H1 (cell line): ENCODE results near the gene MPPE1.

Experiments used
- ATF3 ChIP-seq: IDR thresholded peaks from 2 replicates; pipeline ENCODE4 v1.6.1; 2011; ENCODE audit warnings: low read depth, mild to moderate bottlenecking, low read length; ENCODE audit not compliant: insufficient read depth
- CHD2 ChIP-seq: IDR thresholded peaks from 2 replicates; pipeline ENCODE4 v1.6.1; 2012; ENCODE audit warnings: low read length, improper control_type of control experiment
- CREB1 ChIP-seq: IDR thresholded peaks from 2 replicates; pipeline ENCODE4 v1.6.1; 2012; ENCODE audit warnings: inconsistent platforms
- EGR1 ChIP-seq: IDR thresholded peaks from 2 replicates; pipeline ENCODE4 v1.6.1; 2011; ENCODE audit warnings: low read depth, low read length, borderline replicate concordance
- EP300 ChIP-seq, 2 experiments: IDR thresholded peaks; 1 replicate in 1 of 2; 2 replicates in 1 of 2; pipeline ENCODE4 v1.6.1; 2011 to 2012; ENCODE audit warnings: low read depth in 2 of 2, low read length in 2 of 2, mild to moderate bottlenecking in 2 of 2, borderline replicate concordance in 1 of 2, inconsistent platforms in 1 of 2, moderate library complexity in 1 of 2
- JUND ChIP-seq: IDR thresholded peaks from 2 replicates; pipeline ENCODE4 v1.6.1; 2011; ENCODE audit warnings: mild to moderate bottlenecking, improper control_type of control experiment, low read length
- POLR2A ChIP-seq, 2 experiments: IDR thresholded peaks; 1 replicate in 1 of 2; 2 replicates in 1 of 2; pipeline ENCODE4 v1.6.1; 2011; ENCODE audit warnings: low read depth in 2 of 2, low read length in 2 of 2, mild to moderate bottlenecking in 2 of 2; ENCODE audit errors: control extremely low read depth in 1 of 2
- POLR2AphosphoS5 ChIP-seq: IDR thresholded peaks from 2 replicates; pipeline ENCODE4 v1.6.1; 2011; ENCODE audit warnings: low read depth, low read length
- RAD21 ChIP-seq, 2 experiments: IDR thresholded peaks in 1 of 2; conservative IDR thresholded peaks in 1 of 2; 2 replicates each; pipeline ENCODE4 v1.6.1; 2011; ENCODE audit warnings: low read depth in 2 of 2, low read length in 2 of 2, improper control_type of control experiment in 1 of 2, inconsistent platforms in 1 of 2, mild to moderate bottlenecking in 1 of 2, moderate library complexity in 1 of 2
- RNF2 ChIP-seq: fragments of 200-900, 300-1000 bp; sonication (generic); IDR thresholded peaks from 2 replicates; pipeline ENCODE4 v1.7.1; 2016; ENCODE audit warnings: borderline replicate concordance, low read depth, mild to moderate bottlenecking, antibody characterized with exemption, low read length; ENCODE audit not compliant: poor library complexity, severe bottlenecking; ENCODE audit errors: missing control alignments
- USF2 ChIP-seq: IDR thresholded peaks from 2 replicates; pipeline ENCODE4 v1.6.1; 2011; ENCODE audit warnings: low read length, improper control_type of control experiment
- ZNF274 ChIP-seq: IDR thresholded peaks from 2 replicates; pipeline ENCODE4 v1.7.0; 2012; ENCODE audit warnings: low read length, borderline replicate concordance; ENCODE audit errors: extremely low read depth
- TF ChIP-seq, protein P1 (sequence below), 3 experiments: IDR thresholded peaks; 1 replicate in 2 of 3; 2 replicates in 1 of 3; pipeline versions ENCODE4 v1.5.1 to v1.6.1; 2011; ENCODE audit warnings: low read length in 3 of 3, mild to moderate bottlenecking in 3 of 3, inconsistent platforms in 2 of 3, low read depth in 1 of 3, moderate library complexity in 1 of 3; ENCODE audit not compliant: insufficient read depth in 1 of 3; ENCODE audit errors: control extremely low read depth in 1 of 3

DNA sequence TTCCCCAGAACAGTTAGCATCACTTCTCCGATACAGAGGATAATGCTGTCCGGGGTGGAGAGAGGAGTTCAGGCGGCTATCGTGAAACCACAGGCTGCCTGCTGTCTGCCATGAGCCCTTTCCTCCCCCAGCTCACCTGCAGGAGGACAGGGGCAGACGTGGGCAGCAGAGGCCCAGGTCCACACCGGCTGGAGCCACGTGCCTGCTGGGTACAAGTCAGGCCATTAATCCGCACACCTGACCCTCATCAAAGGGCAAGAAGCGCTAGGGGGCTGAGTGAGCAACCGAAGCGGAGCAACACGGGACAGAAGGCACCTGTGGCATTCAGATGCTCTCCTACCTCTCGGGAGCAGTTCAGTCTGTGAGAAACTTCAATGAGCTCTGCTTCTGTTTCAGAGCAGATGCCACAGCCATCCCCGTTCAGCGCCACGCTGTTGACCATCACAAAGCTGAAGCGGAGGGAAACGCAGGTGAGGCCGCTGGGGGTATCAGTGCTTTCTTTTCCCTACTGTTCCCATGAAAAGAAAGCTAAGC lies 21.5 kb downstream of the MPPE1 start:
- TF ChIP-seq ZNF274: no peak
- no peak for TF ChIP-seq EP300 (IDR thresholded peaks at IDR 0.05; ENCODE audit: borderline replicate concordance in 1 of 2, low read depth in 2 of 2, low read length in 2 of 2)
- no peak for TF ChIP-seq ATF3
- TF ChIP-seq USF2: no peak
- TF ChIP-seq RAD21 (IDR thresholded peaks at IDR 0.05 in 1 of 2, conservative IDR thresholded peaks at IDR 0.05 in 1 of 2; ENCODE audit: low read depth in 2 of 2, low read length in 2 of 2): no peak; a peak in 1 of 4 replicates
- TF ChIP-seq JUND: no peak
- no peak for TF ChIP-seq CHD2
- TF ChIP-seq, protein P1, sequence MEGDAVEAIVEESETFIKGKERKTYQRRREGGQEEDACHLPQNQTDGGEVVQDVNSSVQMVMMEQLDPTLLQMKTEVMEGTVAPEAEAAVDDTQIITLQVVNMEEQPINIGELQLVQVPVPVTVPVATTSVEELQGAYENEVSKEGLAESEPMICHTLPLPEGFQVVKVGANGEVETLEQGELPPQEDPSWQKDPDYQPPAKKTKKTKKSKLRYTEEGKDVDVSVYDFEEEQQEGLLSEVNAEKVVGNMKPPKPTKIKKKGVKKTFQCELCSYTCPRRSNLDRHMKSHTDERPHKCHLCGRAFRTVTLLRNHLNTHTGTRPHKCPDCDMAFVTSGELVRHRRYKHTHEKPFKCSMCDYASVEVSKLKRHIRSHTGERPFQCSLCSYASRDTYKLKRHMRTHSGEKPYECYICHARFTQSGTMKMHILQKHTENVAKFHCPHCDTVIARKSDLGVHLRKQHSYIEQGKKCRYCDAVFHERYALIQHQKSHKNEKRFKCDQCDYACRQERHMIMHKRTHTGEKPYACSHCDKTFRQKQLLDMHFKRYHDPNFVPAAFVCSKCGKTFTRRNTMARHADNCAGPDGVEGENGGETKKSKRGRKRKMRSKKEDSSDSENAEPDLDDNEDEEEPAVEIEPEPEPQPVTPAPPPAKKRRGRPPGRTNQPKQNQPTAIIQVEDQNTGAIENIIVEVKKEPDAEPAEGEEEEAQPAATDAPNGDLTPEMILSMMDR (IDR thresholded peaks at IDR 0.05; ENCODE audit: control extremely low read depth in 1 of 3, insufficient read depth in 1 of 3, low read depth in 1 of 3, low read length in 3 of 3): no peak
- TF ChIP-seq CREB1: no peak
- TF ChIP-seq POLR2AphosphoS5: no peak
- no peak for TF ChIP-seq POLR2A (IDR thresholded peaks at IDR 0.05; ENCODE audit: control extremely low read depth in 1 of 2, low read depth in 2 of 2, low read length in 2 of 2)
- TF ChIP-seq RNF2: no peak
- TF ChIP-seq EGR1: no peak
